Suprapubic skin (tissue), 4 donors: ENCODE data around the gene GPR146.

ENCODE experiments used
- EP300 ChIP-seq: sonication (generic); formaldehyde crosslinking; IDR thresholded peaks from one replicate; pipeline ENCODE4 v1.6.1; 2017; ENCODE audit warnings: antibody characterized with exemption
- POLR2A ChIP-seq, 2 donors: fragments of 450-650 bp; IDR thresholded peaks; one replicate each; pipeline ENCODE4 v1.6.1; 2017; ENCODE audit warnings: antibody characterized with exemption in 2 of 2, mild to moderate bottlenecking in 2 of 2, moderate library complexity in 2 of 2
- POLR2AphosphoS5 ChIP-seq, 3 donors: sonication (generic); formaldehyde crosslinking; IDR thresholded peaks; one replicate each; pipeline ENCODE4 v1.6.1; 2017; ENCODE audit warnings: antibody characterized with exemption in 3 of 3
- TF ChIP-seq, protein P1 (sequence below), 2 donors: fragments of 200-600 bp in 1 of 2; fragments of 450-650 bp in 1 of 2; sonication (generic) in 1 of 2; IDR thresholded peaks; one replicate each; pipeline ENCODE4 v1.5.1; 2016 to 2019; ENCODE audit warnings: antibody characterized with exemption in 2 of 2, mild to moderate bottlenecking in 1 of 2, moderate library complexity in 1 of 2

DNA sequence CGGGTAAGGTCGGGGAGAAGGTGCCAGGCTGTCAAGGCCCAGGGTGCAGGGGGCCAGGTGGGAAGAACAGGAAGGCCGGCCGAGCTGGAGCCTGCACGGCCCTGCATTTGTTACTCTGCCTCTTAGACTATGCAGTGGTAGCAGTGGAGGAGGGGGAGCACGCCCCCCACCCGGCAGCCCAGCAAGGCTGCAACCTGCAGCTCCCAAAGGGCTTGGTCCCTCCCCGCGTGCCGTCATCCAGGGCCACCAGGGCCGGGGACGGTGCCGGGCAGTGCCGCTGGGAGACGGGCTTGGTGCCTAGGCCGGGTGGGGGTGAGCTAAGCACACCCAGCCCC lies 36.5 kb downstream of the GPR146 start:
- TF ChIP-seq, protein P1, sequence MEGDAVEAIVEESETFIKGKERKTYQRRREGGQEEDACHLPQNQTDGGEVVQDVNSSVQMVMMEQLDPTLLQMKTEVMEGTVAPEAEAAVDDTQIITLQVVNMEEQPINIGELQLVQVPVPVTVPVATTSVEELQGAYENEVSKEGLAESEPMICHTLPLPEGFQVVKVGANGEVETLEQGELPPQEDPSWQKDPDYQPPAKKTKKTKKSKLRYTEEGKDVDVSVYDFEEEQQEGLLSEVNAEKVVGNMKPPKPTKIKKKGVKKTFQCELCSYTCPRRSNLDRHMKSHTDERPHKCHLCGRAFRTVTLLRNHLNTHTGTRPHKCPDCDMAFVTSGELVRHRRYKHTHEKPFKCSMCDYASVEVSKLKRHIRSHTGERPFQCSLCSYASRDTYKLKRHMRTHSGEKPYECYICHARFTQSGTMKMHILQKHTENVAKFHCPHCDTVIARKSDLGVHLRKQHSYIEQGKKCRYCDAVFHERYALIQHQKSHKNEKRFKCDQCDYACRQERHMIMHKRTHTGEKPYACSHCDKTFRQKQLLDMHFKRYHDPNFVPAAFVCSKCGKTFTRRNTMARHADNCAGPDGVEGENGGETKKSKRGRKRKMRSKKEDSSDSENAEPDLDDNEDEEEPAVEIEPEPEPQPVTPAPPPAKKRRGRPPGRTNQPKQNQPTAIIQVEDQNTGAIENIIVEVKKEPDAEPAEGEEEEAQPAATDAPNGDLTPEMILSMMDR (IDR thresholded peaks at IDR 0.05): no peak
- TF ChIP-seq POLR2A (IDR thresholded peaks at IDR 0.05) (no peak), POLR2AphosphoS5 (IDR thresholded peaks at IDR 0.05) (no peak), EP300 (no peak)
